ENCODE data around the gene EPHB3. TPM values are rescaled to one million over a fixed set of nuclear protein-coding genes. Genes with fewer than 3 reads are reported as not detected.

Gene EPHB3
- total RNA-seq, 1 donor from 2014 or later = 17.7 TPM

DNA sequence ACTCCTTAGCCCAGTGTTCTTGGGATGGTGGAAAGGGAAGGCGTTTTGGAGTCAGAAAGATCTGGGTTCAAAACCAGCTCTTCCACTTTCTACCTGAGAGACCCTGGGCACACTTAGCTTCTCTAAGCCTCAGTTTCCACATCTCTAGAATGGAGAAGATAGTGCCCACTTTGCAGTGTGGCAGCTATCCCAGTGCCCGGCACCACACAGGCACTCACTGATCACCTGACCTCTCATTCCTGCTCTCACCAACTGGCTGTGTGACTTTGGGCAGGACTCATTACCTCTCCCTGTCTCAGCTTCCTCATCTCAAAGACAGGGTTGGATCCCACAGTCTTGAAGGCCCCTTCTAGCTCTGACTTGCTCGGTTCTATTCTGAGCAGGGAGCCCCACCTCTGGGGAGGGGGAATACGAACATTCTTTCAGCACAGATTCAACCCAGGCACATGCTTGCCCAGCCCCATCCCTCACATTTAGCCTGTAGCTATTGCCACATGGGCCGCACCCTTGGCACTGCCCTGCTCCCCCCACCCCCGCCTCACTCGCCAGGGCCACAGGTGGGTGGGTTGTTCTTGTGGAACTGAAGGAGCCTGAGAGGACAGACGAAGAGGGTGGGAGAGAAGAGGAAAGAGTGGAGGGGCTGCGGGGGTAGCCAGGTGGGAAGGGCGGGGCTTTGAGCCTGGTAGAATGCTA, 39.2 kb downstream of the EPHB3 start:
- intact Hi-C loops (cut with DNase I) = loop anchor here (5.0 kb wide), 2 partner anchors 34 to 86 kb away; no protein-coding TSS in a partner anchor
- no peak for DNase-seq (ENCODE audit: extremely low spot score in 2 of 2)
- Histone ChIP-seq H3K9me3 (no peaks in the 10 kb centered on the region), H3K27me3 (no peaks in the 10 kb centered on the region), H3K27ac (no peak overlapping the region), H3K4me1 (peaks cover 43% of the 10 kb centered on the region), H3K4me3 (no peak overlapping the region), H3K36me3 (no peaks in the 10 kb centered on the region)
- no peak for TF ChIP-seq POLR2AphosphoS5 (IDR thresholded peaks at IDR 0.05; ENCODE audit: insufficient read depth in 1 of 2, low read depth in 1 of 2)
- TF ChIP-seq POLR2A (IDR thresholded peaks at IDR 0.05) = no peak
- TF ChIP-seq, protein P1, sequence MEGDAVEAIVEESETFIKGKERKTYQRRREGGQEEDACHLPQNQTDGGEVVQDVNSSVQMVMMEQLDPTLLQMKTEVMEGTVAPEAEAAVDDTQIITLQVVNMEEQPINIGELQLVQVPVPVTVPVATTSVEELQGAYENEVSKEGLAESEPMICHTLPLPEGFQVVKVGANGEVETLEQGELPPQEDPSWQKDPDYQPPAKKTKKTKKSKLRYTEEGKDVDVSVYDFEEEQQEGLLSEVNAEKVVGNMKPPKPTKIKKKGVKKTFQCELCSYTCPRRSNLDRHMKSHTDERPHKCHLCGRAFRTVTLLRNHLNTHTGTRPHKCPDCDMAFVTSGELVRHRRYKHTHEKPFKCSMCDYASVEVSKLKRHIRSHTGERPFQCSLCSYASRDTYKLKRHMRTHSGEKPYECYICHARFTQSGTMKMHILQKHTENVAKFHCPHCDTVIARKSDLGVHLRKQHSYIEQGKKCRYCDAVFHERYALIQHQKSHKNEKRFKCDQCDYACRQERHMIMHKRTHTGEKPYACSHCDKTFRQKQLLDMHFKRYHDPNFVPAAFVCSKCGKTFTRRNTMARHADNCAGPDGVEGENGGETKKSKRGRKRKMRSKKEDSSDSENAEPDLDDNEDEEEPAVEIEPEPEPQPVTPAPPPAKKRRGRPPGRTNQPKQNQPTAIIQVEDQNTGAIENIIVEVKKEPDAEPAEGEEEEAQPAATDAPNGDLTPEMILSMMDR (IDR thresholded peaks at IDR 0.05) = no peak

DNA sequence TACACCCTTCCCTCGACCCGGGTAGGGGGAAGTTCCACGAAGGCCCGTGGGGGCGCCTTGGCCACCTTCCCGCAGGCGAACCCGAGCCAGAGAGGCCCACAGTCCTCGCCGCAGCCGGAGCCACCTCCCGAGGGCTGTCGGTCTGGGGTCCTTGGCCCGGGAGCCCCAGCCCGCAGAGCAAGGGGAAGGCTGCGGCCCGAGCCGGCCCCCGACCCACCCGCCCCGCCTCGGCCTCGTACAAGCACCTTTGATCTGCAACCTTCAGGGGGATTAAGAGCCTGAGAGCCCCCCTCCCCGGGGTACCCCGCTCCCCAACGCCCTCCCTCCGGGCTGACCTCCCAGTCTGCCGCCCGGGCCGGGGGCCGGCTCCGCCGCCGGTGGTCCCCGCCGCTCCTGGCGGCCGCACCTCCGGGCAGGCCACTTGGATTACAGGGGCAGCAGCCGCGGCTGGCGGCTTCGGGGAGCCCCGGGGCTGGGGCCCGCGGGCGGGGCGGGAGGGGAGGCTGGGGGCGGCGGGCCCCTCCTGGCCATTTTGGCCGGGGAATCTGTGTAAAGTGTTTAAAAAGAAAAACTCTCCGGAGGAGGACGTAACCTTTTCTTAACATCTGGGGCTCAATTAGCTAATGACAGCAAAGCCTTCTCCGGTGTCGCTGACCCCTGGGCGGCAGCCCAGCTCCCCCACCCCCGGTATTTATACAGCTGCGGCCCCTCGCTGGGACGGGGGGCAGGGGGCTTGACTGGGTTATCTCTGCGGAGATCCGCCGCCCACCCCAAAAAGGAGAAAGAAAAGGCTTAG, 40.2 kb downstream of the EPHB3 start:
- no peaks in the 10 kb centered on the region for H3K27me3 ChIP-seq
- intact Hi-C loops (cut with DNase I) = loop anchor here (5.0 kb wide), 2 partner anchors 34 to 86 kb away; no protein-coding TSS in a partner anchor
- no peaks in the 10 kb centered on the region for H3K36me3 ChIP-seq
- no peak overlapping the region for H3K27ac ChIP-seq
- TF ChIP-seq POLR2AphosphoS5 (IDR thresholded peaks at IDR 0.05; ENCODE audit: insufficient read depth in 1 of 2, low read depth in 1 of 2) (no peak), POLR2A (IDR thresholded peaks at IDR 0.05) (no peak)
- TF ChIP-seq, protein P1 (IDR thresholded peaks at IDR 0.05) = no peak
- peaks cover 43% of the 10 kb centered on the region for H3K4me1 ChIP-seq
- H3K4me3 ChIP-seq = peak overlapping the region in 1 of 2 donors; percentile 9
- H3K9me3 ChIP-seq = no peaks in the 10 kb centered on the region
- no peak for DNase-seq (ENCODE audit: extremely low spot score in 2 of 2)

DNA sequence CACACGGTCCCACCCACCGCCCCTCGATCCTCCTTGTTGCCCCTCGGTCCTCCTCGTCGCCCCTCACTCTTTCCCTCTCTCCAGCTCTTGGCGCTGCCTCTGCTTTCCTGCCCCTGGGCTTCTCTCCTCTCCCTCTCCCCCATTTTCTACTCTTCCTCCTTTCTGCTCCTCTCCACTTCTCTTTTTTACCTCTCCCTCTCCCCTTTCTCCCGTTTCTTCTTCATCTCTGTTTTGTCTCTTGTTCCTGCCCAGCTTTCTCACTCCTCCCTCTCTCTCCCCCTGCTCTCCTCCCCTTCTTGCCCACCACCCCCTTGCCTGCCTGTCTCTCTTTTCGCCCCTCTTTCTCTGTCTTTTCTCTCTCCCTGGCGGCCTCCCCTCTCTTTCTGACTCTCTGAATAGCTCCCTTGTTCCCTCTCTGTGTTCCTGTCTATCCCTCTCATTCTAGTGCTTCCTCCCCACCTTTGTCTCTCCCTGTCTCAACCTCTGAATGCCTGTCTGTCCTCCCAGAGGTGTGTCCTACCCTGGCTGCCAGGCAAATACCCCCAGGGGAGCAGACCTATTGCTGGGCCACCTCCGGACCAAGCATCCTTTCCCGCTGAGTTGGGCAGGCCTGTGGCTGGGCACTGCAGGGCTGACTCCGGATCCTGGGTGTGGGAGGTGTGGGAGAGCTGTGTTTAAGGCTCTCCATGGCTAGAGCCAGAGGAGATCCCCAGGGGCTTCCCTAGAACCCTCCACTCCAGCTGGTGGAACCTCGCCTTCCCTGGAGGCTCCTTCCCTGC, 41.0 kb downstream of the EPHB3 start:
- Histone ChIP-seq H3K4me1 (peaks cover 42% of the 10 kb centered on the region), H3K27me3 (no peaks in the 10 kb centered on the region), H3K36me3 (no peaks in the 10 kb centered on the region), H3K9me3 (no peaks in the 10 kb centered on the region), H3K4me3 (peak overlapping the region in 1 of 2 donors; percentile 9), H3K27ac (no peak overlapping the region)
- intact Hi-C loops (cut with DNase I) = loop anchor here (5.0 kb wide), 2 partner anchors 35 to 85 kb away; no protein-coding TSS in a partner anchor
- DNase-seq (ENCODE audit: extremely low spot score in 2 of 2) = no peak
- TF ChIP-seq, protein P1 (IDR thresholded peaks at IDR 0.05) = no peak
- no peak for TF ChIP-seq POLR2A (IDR thresholded peaks at IDR 0.05)
- TF ChIP-seq POLR2AphosphoS5 (IDR thresholded peaks at IDR 0.05; ENCODE audit: insufficient read depth in 1 of 2, low read depth in 1 of 2) = no peak

DNA sequence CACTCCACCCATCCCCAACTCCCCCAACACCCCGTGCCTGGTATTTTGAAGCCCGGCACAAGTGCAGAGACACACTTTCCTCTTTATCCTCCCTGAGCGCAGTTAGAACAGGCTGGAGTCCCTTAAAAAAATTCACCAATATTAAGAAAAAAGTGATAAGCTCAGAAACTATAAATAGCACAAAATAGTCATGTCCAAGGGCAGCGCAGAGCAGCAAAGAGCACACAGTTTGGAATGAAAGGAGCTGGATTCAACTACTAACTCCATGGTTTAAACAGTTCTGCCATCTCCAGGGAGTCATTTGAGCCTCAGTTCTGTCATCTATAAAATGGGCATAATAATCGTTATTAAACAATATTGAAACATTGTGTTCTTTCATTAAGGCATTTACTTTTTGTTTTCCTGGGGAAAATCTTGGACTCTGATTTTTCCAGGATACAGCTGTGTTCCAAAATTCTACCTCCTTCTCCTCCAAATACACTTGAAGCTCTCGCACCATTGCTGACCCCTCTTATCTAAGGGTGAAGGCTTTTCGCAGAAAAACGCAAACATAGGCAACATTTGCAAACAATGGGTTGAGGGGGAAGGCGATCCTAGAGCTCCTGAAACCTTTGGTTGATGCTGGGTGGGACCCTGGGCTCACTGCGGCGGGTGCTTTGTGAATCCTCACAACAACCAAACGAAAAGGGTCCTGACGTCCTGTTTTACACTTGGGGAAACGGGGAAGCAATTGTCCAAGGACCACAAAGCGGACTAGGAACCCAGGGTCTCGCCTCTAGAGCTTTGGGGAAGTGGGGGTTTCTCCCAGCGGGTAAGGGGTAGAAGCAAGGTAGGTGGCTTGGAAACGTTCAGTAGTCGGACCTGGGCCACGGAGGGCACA, 41.8 kb downstream of the EPHB3 start:
- H3K27me3 ChIP-seq = no peaks in the 10 kb centered on the region
- no peaks in the 10 kb centered on the region for H3K9me3 ChIP-seq
- H3K36me3 ChIP-seq = no peaks in the 10 kb centered on the region
- H3K4me3 ChIP-seq = peak overlapping the region; percentile 39 to 46
- TF ChIP-seq POLR2AphosphoS5 (IDR thresholded peaks at IDR 0.05; ENCODE audit: insufficient read depth in 1 of 2, low read depth in 1 of 2) (no peak), POLR2A (IDR thresholded peaks at IDR 0.05) (no peak)
- TF ChIP-seq, protein P1 (IDR thresholded peaks at IDR 0.05) = no peak
- no peak overlapping the region for H3K27ac ChIP-seq
- peaks cover 35% of the 10 kb centered on the region for H3K4me1 ChIP-seq
- intact Hi-C loops (cut with DNase I) = loop anchor here (5.0 kb wide), 2 partner anchors 36 to 84 kb away; no protein-coding TSS in a partner anchor
- no peak for DNase-seq (ENCODE audit: extremely low spot score in 2 of 2)
